Astrocyte of the cerebellum (primary cell): ENCODE measurements around the gene MCM8.

ENCODE experiments used
- DNase-seq: peaks from one replicate; pipeline ENCODE4 v3.0.0-alpha.2; 2011; ENCODE audit warnings: low read depth
- H3K4me3 ChIP-seq: 2 replicates; pipeline ENCODE4 v1.5.1; 2011; ENCODE audit warnings: mild to moderate bottlenecking, low read depth, low read length, moderate library complexity
- in situ Hi-C: cut with HindIII; loops from 2 replicates; pipeline ENCODE4 v1.10.0; 2017; ENCODE audit warnings: low sequenced_read_pairs
- TF ChIP-seq, protein P1 (sequence below): IDR thresholded peaks from 2 replicates; pipeline ENCODE4 v1.5.1; 2012; ENCODE audit warnings: low read length, low read depth, moderate library complexity, mild to moderate bottlenecking; ENCODE audit errors: missing control alignments

MCM8 gene

DNA sequence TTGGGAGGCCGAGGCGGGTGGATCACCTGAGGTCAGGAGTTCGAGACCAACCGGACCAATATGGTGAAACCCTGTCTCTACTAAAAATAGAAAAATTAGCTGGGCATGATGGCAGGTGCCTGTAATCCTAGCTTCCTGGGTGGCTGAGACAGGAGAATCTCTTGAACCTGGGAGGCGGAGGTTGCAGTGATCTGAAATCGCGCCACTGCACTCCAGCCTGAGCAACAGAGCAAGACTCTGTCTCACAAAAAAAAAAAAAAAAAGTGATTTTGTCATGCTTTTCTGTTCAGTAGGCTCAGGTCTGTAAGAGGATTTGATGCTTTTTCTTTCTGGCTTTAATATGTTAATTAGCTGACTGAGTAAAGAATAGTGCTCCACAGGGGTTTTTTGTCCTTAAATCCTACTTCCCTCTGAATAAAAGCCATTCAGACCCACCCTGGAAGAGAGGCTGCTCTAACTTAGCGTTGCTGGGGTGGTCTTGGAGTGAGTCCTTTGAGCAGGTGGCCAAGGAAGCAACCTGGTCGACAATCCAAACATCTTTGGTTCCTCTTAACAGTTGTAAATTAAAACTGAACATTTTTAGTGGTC, 19.0 kb downstream of the MCM8 start:
- in situ Hi-C loops, result no loop called here
- no peak for DNase-seq
- TF ChIP-seq, protein P1, sequence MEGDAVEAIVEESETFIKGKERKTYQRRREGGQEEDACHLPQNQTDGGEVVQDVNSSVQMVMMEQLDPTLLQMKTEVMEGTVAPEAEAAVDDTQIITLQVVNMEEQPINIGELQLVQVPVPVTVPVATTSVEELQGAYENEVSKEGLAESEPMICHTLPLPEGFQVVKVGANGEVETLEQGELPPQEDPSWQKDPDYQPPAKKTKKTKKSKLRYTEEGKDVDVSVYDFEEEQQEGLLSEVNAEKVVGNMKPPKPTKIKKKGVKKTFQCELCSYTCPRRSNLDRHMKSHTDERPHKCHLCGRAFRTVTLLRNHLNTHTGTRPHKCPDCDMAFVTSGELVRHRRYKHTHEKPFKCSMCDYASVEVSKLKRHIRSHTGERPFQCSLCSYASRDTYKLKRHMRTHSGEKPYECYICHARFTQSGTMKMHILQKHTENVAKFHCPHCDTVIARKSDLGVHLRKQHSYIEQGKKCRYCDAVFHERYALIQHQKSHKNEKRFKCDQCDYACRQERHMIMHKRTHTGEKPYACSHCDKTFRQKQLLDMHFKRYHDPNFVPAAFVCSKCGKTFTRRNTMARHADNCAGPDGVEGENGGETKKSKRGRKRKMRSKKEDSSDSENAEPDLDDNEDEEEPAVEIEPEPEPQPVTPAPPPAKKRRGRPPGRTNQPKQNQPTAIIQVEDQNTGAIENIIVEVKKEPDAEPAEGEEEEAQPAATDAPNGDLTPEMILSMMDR, result no peak
- no peak overlapping the region for H3K4me3 ChIP-seq

DNA sequence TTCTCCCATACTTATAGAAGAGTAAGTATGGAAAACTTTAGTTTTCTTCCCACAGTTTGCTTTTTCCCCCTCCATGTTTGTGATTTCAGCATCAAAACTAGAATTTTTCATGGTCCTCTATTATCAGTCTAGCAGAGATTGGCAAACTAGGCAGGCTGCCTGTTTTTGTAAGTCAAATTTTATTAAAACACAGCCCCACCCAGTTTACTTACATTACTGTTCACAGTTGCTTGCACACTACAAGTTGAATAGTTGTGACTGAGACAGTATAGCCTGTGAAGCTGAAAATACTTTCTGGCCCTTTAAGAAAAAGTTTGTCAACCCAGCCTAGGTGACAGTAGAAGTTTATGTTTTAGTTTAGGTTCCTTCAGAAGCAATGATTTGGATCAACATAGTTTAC, 19.5 kb downstream of the MCM8 start:
- no peak for DNase-seq
- TF ChIP-seq, protein P1, result no peak
- H3K4me3 ChIP-seq, result no peak overlapping the region
- in situ Hi-C loops, result no loop called here

DNA sequence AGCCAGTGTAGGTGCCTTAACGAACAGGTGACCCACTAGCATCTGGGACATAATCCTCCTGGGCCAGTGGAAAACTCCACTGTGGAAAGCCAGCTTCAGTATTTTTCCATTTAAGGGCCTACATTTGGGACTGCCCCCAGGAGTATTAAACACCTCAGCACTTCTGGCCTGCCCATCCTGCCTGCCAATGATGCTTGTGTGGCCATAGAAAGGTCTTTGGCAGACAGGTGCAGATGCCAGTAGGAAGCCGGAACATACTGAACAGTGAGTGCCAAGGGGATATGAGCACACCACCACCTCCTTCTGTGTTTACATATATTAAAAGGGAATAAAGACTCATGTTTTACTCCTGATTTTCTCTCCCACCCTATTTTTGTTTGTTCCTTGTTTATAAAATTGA, 19.9 kb downstream of the MCM8 start:
- no peak overlapping the region for H3K4me3 ChIP-seq
- in situ Hi-C loops, result no loop called here
- no peak for DNase-seq
- TF ChIP-seq, protein P1, result no peak

DNA sequence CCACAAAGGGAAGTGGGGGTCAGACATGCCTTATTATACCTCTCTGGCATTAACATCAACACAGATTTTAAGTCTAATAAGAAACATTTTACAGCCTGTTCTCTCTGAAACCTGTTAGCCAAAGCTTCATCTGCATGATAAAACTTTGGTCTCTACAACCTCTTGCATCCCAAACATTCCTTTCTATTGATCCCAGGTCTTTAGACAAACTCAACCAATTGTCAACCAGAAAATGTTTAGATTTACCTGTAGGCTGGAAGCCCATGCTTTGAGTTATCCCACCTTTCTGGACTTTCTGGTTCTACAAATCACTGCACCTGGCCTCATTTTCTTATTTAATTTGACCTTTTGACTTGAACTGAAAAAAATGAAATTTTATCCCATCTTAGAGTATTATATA, 20.8 kb downstream of the MCM8 start:
- TF ChIP-seq, protein P1, result no peak
- in situ Hi-C loops, result no loop called here
- DNase-seq, result no peak
- no peak overlapping the region for H3K4me3 ChIP-seq

DNA sequence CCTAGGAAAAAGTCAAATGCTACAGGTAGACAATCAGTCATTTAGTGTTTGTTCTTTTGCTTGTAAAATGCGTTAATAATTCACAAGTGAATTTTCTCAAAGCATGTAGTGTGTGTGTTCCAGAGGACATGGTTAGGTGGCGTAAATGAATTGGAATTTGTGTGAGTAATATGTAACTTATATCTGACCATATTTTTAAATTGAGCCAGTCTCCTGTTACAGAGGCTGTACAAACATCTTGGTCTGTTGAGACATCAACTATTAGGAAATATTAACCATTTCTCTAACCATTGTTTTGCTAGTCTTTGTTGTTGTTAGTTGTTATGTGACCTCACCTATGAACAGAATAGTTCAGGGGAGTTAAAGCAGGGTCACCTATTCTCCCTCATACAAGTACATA, 22.7 kb downstream of the MCM8 start:
- in situ Hi-C loops, result no loop called here
- no peak overlapping the region for H3K4me3 ChIP-seq
- no peak for DNase-seq
- TF ChIP-seq, protein P1, result no peak

DNA sequence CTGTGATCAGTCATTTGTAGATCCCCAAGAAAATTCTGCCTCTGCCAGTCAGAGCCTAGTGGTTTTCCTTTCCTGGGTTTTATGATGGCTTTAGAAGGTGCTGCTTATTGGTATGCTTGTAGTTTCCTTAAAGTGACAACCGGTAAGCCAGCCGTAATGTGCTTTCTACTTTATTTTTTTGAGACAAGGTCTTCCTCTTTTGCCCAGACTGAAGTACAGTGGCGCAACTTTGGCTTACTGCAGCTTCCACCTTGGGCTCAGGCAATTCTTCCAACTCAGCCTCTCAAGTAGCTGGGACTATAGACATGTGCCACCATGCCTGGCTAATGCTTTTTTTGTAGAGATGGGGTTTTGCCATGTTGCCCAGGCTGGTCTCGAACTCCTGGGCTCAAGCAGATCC, 23.5 kb downstream of the MCM8 start:
- H3K4me3 ChIP-seq, result no peak overlapping the region
- TF ChIP-seq, protein P1, result no peak
- no peak for DNase-seq
- in situ Hi-C loops, result no loop called here

DNA sequence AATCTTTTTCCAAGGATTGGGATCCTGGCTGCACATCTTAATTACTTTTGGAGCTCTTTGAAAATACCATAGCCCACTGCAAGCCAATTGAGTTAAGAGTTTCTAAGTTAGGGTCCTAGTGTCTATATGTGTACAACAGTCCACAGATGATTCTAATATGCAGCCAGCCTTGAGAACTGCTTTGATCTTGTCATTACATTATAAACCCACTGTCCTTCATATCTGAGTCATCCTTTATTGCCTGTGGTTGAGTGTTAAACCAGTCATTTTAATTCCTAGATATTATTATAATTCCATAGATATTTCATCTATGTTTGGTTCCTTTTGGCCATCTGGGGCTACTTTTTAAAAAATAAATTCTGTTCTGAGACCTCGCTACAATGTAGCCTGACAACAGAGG, 24.1 kb downstream of the MCM8 start:
- H3K4me3 ChIP-seq, result no peak overlapping the region
- TF ChIP-seq, protein P1, result no peak
- no peak for DNase-seq
- in situ Hi-C loops, result no loop called here
